ENCODE measurements around the gene MADCAM1.

MADCAM1 gene

DNA sequence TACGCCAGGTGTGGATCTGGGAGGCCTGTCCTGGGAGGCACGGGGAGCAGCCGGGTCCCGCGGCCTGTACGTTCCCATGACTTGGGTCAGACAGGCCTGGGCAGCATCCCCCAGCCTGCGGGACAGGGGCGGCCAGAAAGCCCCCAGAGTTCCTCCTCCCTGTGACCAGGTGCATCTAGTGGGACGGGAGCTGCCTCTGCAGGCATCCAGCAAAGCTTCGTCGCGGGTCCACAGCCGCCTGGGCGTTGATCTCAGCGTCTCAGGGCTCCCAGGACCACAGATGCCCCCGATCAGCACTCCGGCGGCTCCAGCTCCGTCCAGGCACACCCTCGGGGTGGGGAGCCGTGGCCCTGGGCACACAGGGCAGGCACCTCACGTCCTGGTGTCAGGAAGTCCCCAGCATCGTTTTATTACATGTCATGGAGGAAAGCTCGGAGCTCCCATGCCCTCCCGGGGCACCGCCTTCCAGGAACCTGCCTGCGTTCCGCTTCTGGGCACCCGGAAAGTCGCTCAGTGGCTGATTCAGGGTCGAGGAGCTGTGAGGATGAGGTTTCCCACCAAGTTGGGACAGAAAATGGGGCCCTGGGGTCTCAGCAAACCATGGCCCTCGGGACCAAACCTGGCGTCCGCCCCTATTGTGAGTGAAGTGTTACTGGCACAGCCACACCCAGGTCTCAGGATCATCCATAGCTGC is 46.0 kb downstream of the MADCAM1 start:
- TF ChIP-seq, protein P1, sequence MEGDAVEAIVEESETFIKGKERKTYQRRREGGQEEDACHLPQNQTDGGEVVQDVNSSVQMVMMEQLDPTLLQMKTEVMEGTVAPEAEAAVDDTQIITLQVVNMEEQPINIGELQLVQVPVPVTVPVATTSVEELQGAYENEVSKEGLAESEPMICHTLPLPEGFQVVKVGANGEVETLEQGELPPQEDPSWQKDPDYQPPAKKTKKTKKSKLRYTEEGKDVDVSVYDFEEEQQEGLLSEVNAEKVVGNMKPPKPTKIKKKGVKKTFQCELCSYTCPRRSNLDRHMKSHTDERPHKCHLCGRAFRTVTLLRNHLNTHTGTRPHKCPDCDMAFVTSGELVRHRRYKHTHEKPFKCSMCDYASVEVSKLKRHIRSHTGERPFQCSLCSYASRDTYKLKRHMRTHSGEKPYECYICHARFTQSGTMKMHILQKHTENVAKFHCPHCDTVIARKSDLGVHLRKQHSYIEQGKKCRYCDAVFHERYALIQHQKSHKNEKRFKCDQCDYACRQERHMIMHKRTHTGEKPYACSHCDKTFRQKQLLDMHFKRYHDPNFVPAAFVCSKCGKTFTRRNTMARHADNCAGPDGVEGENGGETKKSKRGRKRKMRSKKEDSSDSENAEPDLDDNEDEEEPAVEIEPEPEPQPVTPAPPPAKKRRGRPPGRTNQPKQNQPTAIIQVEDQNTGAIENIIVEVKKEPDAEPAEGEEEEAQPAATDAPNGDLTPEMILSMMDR (IDR thresholded peaks at IDR 0.05; ENCODE audit: insufficient read depth, low read depth, low read length, missing control alignments): no peak
- DNase-seq (ENCODE audit: low read depth): no peak
- H3K4me3 ChIP-seq (ENCODE audit: low read length): no peak overlapping the region

DNA sequence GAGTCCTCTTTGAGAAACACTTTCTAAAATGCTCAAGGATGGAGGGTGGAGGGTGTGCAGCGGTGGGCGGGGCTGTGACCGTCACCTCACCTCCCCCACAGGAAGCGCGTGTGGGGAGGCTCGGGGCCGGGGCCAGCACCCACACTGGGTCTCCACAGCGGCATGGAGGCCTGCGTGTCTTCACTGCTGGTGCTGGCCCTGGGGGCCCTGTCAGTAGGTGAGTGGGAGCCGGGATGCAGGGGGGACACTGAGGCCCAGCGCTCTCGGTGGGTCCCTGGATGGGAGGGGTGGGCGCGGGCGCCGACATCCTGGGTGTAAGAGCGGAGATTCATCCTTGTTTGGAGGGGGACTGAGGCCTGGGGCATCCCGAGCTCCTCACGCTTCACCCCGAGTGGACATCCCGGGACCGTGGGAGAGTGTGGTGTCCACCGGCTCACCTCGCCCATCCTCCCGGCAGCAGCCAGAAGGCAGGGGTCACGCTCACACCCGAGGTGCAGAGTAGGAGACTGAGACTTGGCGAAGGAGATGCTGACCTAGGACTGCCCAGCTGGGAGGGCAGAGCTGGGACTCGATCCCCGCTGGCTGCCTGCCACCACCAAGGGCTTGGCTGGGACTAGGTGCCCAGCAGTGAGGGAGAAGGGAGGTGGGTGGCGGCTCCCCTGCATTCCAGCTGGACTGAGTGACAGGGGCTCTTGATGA is 47.8 kb downstream of the MADCAM1 start, which contains the start of gene GZMM:
Gene GZMM, plus strand, starts transcription at position 144 of the 699 bp plus-strand sequence. Its CDS starts 19 bp downstream, at position 163.
- H3K4me3 ChIP-seq (ENCODE audit: low read length): no peak within 1 kb of the TSS
- TF ChIP-seq, protein P1 (IDR thresholded peaks at IDR 0.05; ENCODE audit: insufficient read depth, low read depth, low read length, missing control alignments): no peak
- DNase-seq (ENCODE audit: low read depth): no peak

DNA sequence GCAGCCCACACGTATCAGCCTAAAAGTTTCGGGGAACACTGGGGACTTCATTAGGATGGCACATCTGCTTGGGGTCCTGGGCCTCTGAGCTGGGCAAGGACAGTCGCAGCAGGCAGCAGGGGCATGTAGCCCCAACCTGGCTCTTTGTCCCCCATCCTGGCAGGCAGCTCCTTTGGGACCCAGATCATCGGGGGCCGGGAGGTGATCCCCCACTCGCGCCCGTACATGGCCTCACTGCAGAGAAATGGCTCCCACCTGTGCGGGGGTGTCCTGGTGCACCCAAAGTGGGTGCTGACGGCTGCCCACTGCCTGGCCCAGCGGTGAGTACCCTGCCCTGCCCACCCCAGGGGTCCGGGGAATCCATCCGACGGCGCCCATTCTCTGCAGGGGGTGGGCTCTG is 50.8 kb downstream of the MADCAM1 start:
- TF ChIP-seq, protein P1 (IDR thresholded peaks at IDR 0.05; ENCODE audit: insufficient read depth, low read depth, low read length, missing control alignments): no peak
- H3K4me3 ChIP-seq (ENCODE audit: low read length): no peak overlapping the region
- DNase-seq (ENCODE audit: low read depth): no peak

DNA sequence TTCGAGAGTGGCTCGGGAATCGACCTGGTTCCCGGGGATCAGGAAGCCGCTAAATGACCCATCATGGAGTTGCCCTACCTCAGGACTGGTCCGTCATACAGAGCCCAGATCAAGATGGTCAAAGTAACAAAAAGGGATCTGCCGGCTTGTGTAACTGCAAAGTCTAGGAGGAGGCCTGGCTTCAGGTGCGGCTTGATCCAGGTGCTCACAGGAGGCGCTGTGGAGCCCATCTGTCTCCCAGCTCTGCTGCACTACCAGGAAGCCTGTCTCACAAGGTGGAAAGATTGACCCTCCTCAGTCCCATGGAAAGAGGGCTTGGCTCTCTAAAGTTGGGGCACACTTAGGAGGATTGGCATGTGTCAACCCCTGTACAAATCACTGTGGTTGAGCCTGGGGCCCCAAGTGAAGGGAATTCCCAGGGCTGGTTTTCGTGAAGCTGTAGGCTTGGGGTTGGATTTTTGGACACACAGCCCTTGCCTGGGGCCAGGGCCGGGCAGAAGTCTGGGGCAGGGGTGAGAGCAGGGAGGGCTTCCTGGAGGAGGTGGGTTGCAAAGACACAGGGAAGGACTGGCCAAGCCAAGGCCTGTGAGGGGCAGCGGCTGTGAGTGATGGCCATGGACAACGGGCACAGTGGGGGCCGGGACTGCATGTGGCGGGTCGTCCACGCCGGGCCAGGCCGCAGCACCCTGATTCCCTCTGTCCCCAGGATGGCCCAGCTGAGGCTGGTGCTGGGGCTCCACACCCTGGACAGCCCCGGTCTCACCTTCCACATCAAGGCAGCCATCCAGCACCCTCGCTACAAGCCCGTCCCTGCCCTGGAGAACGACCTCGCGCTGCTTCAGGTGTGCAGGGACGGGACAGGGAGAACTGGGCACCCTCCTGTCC is 51.8 kb downstream of the MADCAM1 start:
- DNase-seq (ENCODE audit: low read depth): no peak
- TF ChIP-seq, protein P1 (IDR thresholded peaks at IDR 0.05; ENCODE audit: insufficient read depth, low read depth, low read length, missing control alignments): no peak
- no peak overlapping the region for H3K4me3 ChIP-seq (ENCODE audit: low read length)

DNA sequence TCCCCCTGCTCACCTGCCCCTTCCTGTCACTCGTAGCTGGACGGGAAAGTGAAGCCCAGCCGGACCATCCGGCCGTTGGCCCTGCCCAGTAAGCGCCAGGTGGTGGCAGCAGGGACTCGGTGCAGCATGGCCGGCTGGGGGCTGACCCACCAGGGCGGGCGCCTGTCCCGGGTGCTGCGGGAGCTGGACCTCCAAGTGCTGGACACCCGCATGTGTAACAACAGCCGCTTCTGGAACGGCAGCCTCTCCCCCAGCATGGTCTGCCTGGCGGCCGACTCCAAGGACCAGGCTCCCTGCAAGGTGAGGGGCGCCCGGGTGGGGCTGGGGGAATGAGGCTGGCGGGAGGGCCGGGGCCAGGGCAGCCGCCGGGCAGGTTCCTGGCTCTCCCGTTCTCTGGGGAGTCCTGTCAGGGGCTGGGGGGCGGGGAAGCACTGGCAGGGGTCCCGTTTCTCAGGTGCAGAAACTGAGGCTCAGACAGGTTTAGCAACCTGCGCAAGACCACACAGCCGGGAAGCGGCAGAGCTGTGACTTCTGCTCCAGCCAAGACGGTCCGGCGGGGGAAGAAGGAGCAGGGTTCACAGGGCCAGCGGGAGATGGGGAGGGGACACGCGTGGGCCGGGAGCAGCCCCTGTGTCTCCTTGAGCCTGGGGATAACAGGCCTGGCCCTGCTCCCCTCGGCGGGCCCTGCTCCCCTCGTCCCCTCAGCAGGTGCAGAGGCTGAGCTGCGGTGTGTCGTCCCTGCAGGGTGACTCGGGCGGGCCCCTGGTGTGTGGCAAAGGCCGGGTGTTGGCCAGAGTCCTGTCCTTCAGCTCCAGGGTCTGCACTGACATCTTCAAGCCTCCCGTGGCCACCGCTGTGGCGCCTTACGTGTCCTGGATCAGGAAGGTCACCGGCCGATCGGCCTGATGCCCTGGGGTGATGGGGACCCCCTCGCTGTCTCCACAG is 52.9 kb downstream of the MADCAM1 start:
- DNase-seq (ENCODE audit: low read depth): no peak
- TF ChIP-seq, protein P1 (IDR thresholded peaks at IDR 0.05; ENCODE audit: insufficient read depth, low read depth, low read length, missing control alignments): no peak
- no peak overlapping the region for H3K4me3 ChIP-seq (ENCODE audit: low read length)

DNA sequence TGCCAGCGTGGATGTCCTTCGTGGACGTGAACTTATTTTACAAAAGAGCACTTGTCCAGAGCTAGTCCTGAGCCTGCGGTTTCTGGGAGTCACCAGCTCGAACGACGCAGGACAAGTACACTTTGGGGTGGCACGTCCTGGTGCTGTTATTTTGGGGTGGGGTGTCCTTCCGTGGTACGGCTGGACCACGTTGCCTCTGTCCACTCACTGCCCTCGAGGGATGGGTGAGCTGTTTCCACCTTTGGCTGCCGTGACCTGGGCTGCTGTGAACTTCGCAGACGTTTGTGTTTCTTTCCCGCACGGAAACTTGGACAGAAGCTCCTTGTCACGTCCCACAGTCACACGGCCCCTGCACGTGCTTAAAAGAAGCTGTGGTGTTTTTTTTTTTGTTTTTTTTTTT is 58.5 kb downstream of the MADCAM1 start:
- TF ChIP-seq, protein P1 (IDR thresholded peaks at IDR 0.05; ENCODE audit: insufficient read depth, low read depth, low read length, missing control alignments): no peak
- no peak overlapping the region for H3K4me3 ChIP-seq (ENCODE audit: low read length)
- DNase-seq (ENCODE audit: low read depth): no peak
